H1 (cell line): ENCODE data around the gene S1PR2. TPM values are rescaled to one million over a fixed set of nuclear protein-coding genes. Genes with fewer than 3 reads are reported as not detected.
A peak's percentile ranks its signal among the peaks of the same experiment; 100 is the strongest.

Experiments used
- SP4 ChIP-seq: IDR thresholded peaks from 2 replicates; pipeline ENCODE4 v1.6.1; 2012; ENCODE audit warnings: low read length, inconsistent platforms
- polyA plus RNA-seq, 7 experiments: library from polyadenylated mRNA; depleted of rRNA in 3 of 7; stranded (reverse) in 5 of 7; unstranded in 2 of 7; fragments of >200 nt in 5 of 7; fragments of 200-250 nt in 2 of 7; gene quantifications; 1 replicate in 5 of 7; 2 replicates in 1 of 7; 4 replicates in 1 of 7; pipeline versions ENCODE4 v1.2.1 to v1.2.3, GENCODE V29; 2011 to 2013; ENCODE audit warnings: missing spikeins in 2 of 7, mixed read lengths in 2 of 7
- total RNA-seq: library from RNA; stranded (reverse); fragmentation: NEBNext Ultra II Directional; extraction: Animal tissue kit (Norgen Biotek cat#: 25700); gene quantifications from 2 replicates; pipeline ENCODE4 v1.2.1, GENCODE V29; 2021

The S1PR2 gene
- total and polyA plus RNA-seq, 2 of the 8 experiments (the other 6 are each of a cell fraction or from before 2014, with no cell fraction given): 17.5 to 19.4 TPM

GRCh38 chr19:10251792-10252694, 20.9 kb upstream of the S1PR2 start, which contains the start of gene MRPL4 (continued):
- 0 out of 2 replicates have a peak, but pooled peaks have one; percentile 5 for TF ChIP-seq SP4
